Neural progenitor cell (in vitro differentiated cells): ENCODE data around the gene BPIFB6. TPM values are rescaled to one million over a fixed set of nuclear protein-coding genes. Genes with fewer than 3 reads are reported as not detected.

Source experiments
- DNase-seq: peaks from one replicate; pipeline ENCODE4 v3.0.0-alpha.2; 2016; ENCODE audit warnings: low spot score
- H2AFZ ChIP-seq: fragments of 200-600 bp; sonication (generic); replicated peaks from 2 replicates; pipeline ENCODE4 v1.6.1; 2016; ENCODE audit warnings: antibody characterized with exemption
- H3F3A ChIP-seq: fragments of 200-600 bp; sonication (generic); 2 replicates; pipeline ENCODE4 v1.6.1; 2016; ENCODE audit warnings: antibody characterized with exemption, low read depth
- H3K27ac ChIP-seq: fragments of 200-600 bp; sonication (generic); 2 replicates; pipeline ENCODE4 v1.5.1; 2016; ENCODE audit warnings: mild to moderate bottlenecking
- H3K27me3 ChIP-seq: fragments of 200-600 bp; sonication (generic); 2 replicates; pipeline ENCODE4 v1.6.1; 2016; ENCODE audit warnings: mild to moderate bottlenecking, moderate library complexity
- H3K36me3 ChIP-seq: fragments of 200-600 bp; sonication (generic); 2 replicates; pipeline ENCODE4 v1.5.1; 2016
- H3K4me1 ChIP-seq: fragments of 200-600 bp; sonication (generic); 2 replicates; pipeline ENCODE4 v1.6.1; 2016; ENCODE audit warnings: mixed run types
- H3K4me2 ChIP-seq: fragments of 200-600 bp; sonication (generic); 2 replicates; pipeline ENCODE4 v1.6.1; 2016
- H3K4me3 ChIP-seq: fragments of 200-600 bp; sonication (generic); 2 replicates; pipeline ENCODE4 v1.5.1; 2016
- H3K79me2 ChIP-seq: fragments of 200-600 bp; sonication (generic); 2 replicates; pipeline ENCODE4 v1.6.1; 2016; ENCODE audit warnings: low read depth
- H3K9ac ChIP-seq: fragments of 200-600 bp; sonication (generic); 2 replicates; pipeline ENCODE4 v1.6.1; 2016
- H3K9me3 ChIP-seq: fragments of 200-600 bp; sonication (generic); 2 replicates; pipeline ENCODE4 v1.5.1; 2016; ENCODE audit warnings: low read depth
- H4K20me1 ChIP-seq: fragments of 200-600 bp; sonication (generic); 2 replicates; pipeline ENCODE4 v1.6.1; 2016; ENCODE audit warnings: low read depth
- H3K27ac Mint-ChIP-seq: 3 replicates; pipeline ENCODE4 v1.8.0; 2021; ENCODE audit warnings: mixed read lengths
- H3K27me3 Mint-ChIP-seq: 2 replicates; pipeline ENCODE4 v1.8.0; 2022; ENCODE audit warnings: low read depth, mild to moderate bottlenecking, inconsistent platforms, moderate library complexity, mixed read lengths; ENCODE audit not compliant: insufficient read depth
- H3K36me3 Mint-ChIP-seq: 3 replicates; pipeline ENCODE4 v1.8.0; 2021; ENCODE audit warnings: mixed read lengths
- H3K4me1 Mint-ChIP-seq: 3 replicates; pipeline ENCODE4 v1.8.0; 2021; ENCODE audit warnings: mixed read lengths
- H3K4me3 Mint-ChIP-seq: 3 replicates; pipeline ENCODE4 v1.8.0; 2021; ENCODE audit warnings: mild to moderate bottlenecking, moderate library complexity, mixed read lengths
- H3K9me3 Mint-ChIP-seq: 3 replicates; pipeline ENCODE4 v1.8.0; 2020; ENCODE audit warnings: mixed read lengths
- CTCF ChIP-seq: fragments of 200-600 bp; sonication (generic); IDR thresholded peaks from 2 replicates; pipeline ENCODE4 v1.5.1; 2017; ENCODE audit warnings: antibody characterized with exemption, mild to moderate bottlenecking
- EZH2 ChIP-seq: fragments of 200-600 bp; sonication (generic); IDR thresholded peaks from 2 replicates; pipeline ENCODE4 v1.6.1; 2017; ENCODE audit warnings: antibody characterized with exemption, mild to moderate bottlenecking, moderate library complexity
- EZH2phosphoT487 ChIP-seq: fragments of 200-600 bp; sonication (generic); IDR thresholded peaks from 2 replicates; pipeline ENCODE4 v1.6.1; 2017; ENCODE audit warnings: antibody characterized with exemption
- total RNA-seq: library from RNA; depleted of rRNA; stranded (reverse); fragments of >200 nt; gene quantifications from 2 replicates; pipeline ENCODE4 v1.2.3, GENCODE V29; 2015; ENCODE audit warnings: low replicate concordance

BPIFB6 gene
- total RNA-seq, 1 donor from 2014 or later, result not detected

DNA sequence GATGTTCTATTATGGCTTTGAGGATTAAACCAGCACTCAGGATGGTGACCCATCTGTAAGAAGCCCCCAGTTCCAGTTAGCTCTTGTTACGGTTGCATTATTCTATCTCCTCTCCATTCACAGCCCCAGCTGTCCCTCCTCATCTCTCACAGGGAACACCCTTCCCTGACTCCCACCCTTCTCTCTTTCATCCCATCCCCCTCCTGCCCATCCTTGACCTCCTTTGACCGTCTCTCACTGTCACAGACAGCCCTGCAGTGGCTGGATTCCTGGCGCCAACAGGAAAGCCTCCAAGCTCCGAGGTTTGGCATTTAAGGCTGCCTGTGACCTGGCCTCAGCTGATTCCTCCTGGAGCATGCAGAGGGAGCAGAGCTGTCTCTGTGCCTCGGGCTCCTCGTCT, 43.8 kb downstream of the BPIFB6 start:
- TF ChIP-seq CTCF (no peak), EZH2 (no peak), EZH2phosphoT487 (no peak)
- H2AFZ ChIP-seq, result no peak overlapping the region
- no peak for DNase-seq
- H3K27ac Mint-ChIP-seq, result no peak overlapping the region
- no peaks in the 10 kb centered on the region for H3K4me1 ChIP-seq
- H3K4me3 ChIP-seq, result no peak overlapping the region
- H3K9me3 Mint-ChIP-seq, result no peaks in the 10 kb centered on the region
- H3K4me2 ChIP-seq, result no peak overlapping the region
- no peak overlapping the region for H3K4me3 Mint-ChIP-seq
- H4K20me1 ChIP-seq, result no peaks in the 10 kb centered on the region
- no peaks in the 10 kb centered on the region for H3K36me3 Mint-ChIP-seq
- no peaks in the 10 kb centered on the region for H3K79me2 ChIP-seq
- no peaks in the 10 kb centered on the region for H3K4me1 Mint-ChIP-seq
- H3K27me3 ChIP-seq, result no peaks in the 10 kb centered on the region
- H3K27me3 Mint-ChIP-seq, result peaks cover 3% of the 10 kb centered on the region
- H3K9ac ChIP-seq, result no peak overlapping the region
- no peaks in the 10 kb centered on the region for H3F3A ChIP-seq
- no peak overlapping the region for H3K27ac ChIP-seq
- H3K36me3 ChIP-seq, result no peaks in the 10 kb centered on the region
- no peaks in the 10 kb centered on the region for H3K9me3 ChIP-seq

DNA sequence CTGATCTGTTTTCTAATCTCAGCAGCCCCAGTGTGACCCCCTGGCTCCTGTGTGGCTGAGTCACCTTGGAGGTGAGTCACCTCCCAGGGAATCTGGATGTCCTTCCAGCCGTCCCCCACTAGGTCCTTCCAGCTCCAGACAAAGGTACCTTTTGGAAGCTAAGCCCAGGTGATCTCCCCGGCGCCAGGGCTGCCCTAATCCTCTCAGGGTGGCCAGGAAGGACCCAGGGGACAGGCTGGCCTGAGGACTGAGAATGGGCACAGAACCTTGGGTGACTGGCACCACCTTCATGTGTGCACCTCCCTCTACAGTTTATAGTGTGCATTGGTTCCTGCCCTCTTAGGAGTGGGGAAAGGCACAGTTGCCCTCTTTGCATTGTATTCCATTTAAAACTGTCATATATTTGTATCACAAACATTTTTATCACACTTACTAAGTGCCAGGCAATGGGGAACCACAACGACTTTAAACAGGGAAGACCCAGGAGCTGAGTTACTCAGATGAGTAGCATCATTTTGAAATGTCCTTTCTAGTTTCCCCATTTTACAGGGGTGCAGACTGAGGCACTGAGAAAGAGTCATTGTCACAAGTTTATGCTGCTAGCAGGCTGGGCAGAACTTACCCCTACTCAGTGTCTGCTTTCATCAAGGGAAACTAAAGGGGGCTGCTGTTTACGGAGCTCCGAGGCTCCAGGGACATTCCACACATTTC, 45.4 kb downstream of the BPIFB6 start:
- Histone ChIP-seq H3K4me2 (no peak overlapping the region), H3K4me3 (no peak overlapping the region), H2AFZ (no peak overlapping the region), H3K9ac (no peak overlapping the region), H3K4me1 (no peaks in the 10 kb centered on the region), H3K27me3 (no peaks in the 10 kb centered on the region), H3K9me3 (no peaks in the 10 kb centered on the region), H3K36me3 (no peaks in the 10 kb centered on the region), H3K27ac (no peak overlapping the region), H3F3A (no peaks in the 10 kb centered on the region), H4K20me1 (no peaks in the 10 kb centered on the region), H3K79me2 (no peaks in the 10 kb centered on the region)
- H3K27ac Mint-ChIP-seq, result no peak overlapping the region
- TF ChIP-seq EZH2, result no peak
- peak; percentile 49 for TF ChIP-seq CTCF
- peaks cover 5% of the 10 kb centered on the region for H3K27me3 Mint-ChIP-seq
- peak; percentile 40 for DNase-seq
- no peaks in the 10 kb centered on the region for H3K36me3 Mint-ChIP-seq
- H3K4me1 Mint-ChIP-seq, result no peaks in the 10 kb centered on the region
- H3K9me3 Mint-ChIP-seq, result no peaks in the 10 kb centered on the region
- H3K4me3 Mint-ChIP-seq, result no peak overlapping the region

- no peak for DNase-seq
- no peaks in the 10 kb centered on the region for H3K36me3 Mint-ChIP-seq
- Histone ChIP-seq H3K9me3 (no peaks in the 10 kb centered on the region), H3K9ac (no peak within 1 kb of the TSS), H3K4me1 (no peaks in the 10 kb centered on the region), H3K36me3 (no peaks in the 10 kb centered on the region), H3F3A (no peaks in the 10 kb centered on the region), H2AFZ (no peak within 1 kb of the TSS), H3K4me3 (no peak within 1 kb of the TSS), H4K20me1 (no peaks in the 10 kb centered on the region), H3K27ac (no peak within 1 kb of the TSS), H3K27me3 (no peaks in the 10 kb centered on the region), H3K79me2 (no peaks in the 10 kb centered on the region), H3K4me2 (no peak within 1 kb of the TSS)
- peaks cover 5% of the 10 kb centered on the region for H3K27me3 Mint-ChIP-seq
- H3K27ac Mint-ChIP-seq, result no peak within 1 kb of the TSS
- no peaks in the 10 kb centered on the region for H3K4me1 Mint-ChIP-seq
- no peak for TF ChIP-seq CTCF
- no peak for TF ChIP-seq EZH2
- TF ChIP-seq EZH2phosphoT487, result no peak
- no peaks in the 10 kb centered on the region for H3K9me3 Mint-ChIP-seq
- H3K4me3 Mint-ChIP-seq, result no peak within 1 kb of the TSS
Observed at GRCh38 chr20:33079259-33079658, 47.8 kb downstream of the BPIFB6 start, which contains the start of gene BPIFB4. Gene BPIFB4, plus strand, starts transcription at chr20:33079643. Its CDS starts 1,884 bp downstream, at chr20:33081527.
